Stimulated activated CD4-positive, alpha-beta T cell treated with anti-CD3 and anti-CD28 coated beads, Interleukin-4, amount 100 ng/mL, for 24 hours (primary cell): Measurements from ENCODE around the gene CRYGA.
"Not testable (repeated sequence)": the region's sequence is repeated elsewhere in the genome, so short reads cannot be mapped to it uniquely, and the experiment has no call there.

Experiments used
- DNase-seq: peaks from one replicate; pipeline ENCODE4 v3.0.0-alpha.2; 2020

The CRYGA gene

GRCh38 chr2:208124013-208124715 lies 39.2 kb downstream of the CRYGA start, which contains the start of gene CRYGD:
Gene CRYGD, minus strand, starts transcription at chr2:208124524. Its CDS starts 51 bp downstream, at chr2:208124473.
- DNase-seq = not testable (repeated sequence)

DNA sequence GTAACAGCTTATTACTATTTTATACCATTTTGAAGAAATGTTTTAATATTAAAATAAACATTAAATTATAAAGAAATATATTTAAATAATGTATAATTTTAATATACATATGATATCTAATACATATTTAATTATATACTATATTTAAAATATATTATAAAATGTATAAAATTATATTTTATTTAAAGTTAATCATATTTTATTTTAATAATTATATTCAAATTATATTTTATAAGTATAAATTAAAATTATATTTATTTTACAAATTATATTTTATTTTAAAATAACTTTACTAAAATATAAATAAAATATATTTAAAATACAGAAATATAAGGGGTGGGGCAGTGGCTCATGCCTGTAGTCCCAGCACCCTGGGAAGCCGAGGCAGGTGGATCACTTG lies 41.1 kb downstream of the CRYGA start:
- no peak for DNase-seq

DNA sequence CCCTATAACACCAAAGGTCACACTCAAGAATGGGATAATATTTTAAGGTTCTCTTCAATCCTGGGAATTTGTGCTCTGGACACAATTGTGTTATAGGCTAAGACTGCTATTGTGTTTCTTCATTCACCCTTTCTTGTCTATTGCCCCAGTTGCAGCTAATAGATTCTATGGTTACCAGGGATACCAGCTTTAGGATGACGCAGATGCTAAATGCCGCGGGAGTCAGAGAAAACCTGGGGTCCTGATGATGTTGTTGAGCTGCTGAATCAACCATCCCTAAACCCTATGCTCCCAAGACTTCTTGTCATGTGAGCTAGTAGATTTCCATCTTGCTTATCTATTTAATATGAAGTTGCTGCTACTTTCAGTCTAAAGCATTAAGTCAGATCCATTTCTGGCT lies 44.5 kb downstream of the CRYGA start:
- DNase-seq = no peak

- DNase-seq = not testable (repeated sequence)
Observed at GRCh38 chr2:208117390-208117789, 46.0 kb downstream of the CRYGA start.

GRCh38 chr2:208112969-208113368 lies 50.4 kb downstream of the CRYGA start:
- no peak for DNase-seq

DNA sequence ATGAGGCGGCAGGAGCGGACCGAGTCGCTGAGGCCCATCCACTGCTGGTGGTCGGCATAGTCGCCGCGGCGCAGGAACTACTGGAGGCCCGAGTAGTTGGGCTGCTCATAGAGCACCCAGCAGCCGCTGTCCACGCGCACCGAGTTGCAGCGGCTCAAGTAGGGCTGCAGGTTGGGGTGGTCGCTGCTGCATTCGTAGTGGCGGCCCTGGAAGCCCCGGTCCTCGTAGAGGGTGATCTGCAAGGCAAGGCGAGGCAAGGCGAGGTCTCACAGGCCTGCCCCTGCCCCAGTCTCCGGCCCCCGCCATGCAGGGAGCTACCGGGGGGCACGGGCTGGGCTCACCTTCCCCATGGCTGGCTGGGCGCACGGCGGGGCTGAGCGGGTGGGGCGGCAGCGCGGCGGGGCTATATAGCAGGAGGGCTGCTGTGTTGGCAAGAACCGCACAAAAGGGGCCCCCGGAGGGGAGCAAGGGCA lies 51.1 kb downstream of the CRYGA start:
- DNase-seq = not testable (repeated sequence)
